ENCODE data around the gene STPG4.

Gene STPG4

GRCh38 chr2:47086054-47086471 is 69.0 kb downstream of the STPG4 start:
- no peak for DNase-seq

GRCh38 chr2:47083886-47084687 is 71.0 kb downstream of the STPG4 start:
- DNase-seq: no peak

- DNase-seq: no peak
Observed at GRCh38 chr2:47083485-47083884, 71.6 kb downstream of the STPG4 start.

- DNase-seq: no peak
Observed at GRCh38 chr2:47083005-47083404, 72.1 kb downstream of the STPG4 start.

- no peak for DNase-seq
Observed at GRCh38 chr2:47080888-47081301, 74.2 kb downstream of the STPG4 start.

- DNase-seq: no peak
Observed at GRCh38 chr2:47079515-47080412, 75.3 kb downstream of the STPG4 start.

GRCh38 chr2:47078541-47079482 is 76.3 kb downstream of the STPG4 start:
- DNase-seq: no peak

- DNase-seq: no peak
Observed at GRCh38 chr2:47077442-47078117, 77.5 kb downstream of the STPG4 start.

- DNase-seq: no peak
Observed at GRCh38 chr2:47076586-47077441, 78.3 kb downstream of the STPG4 start.

GRCh38 chr2:47076126-47076506 is 79.0 kb downstream of the STPG4 start:
- DNase-seq: no peak

GRCh38 chr2:47075361-47076125 is 79.6 kb downstream of the STPG4 start:
- DNase-seq: no peak

GRCh38 chr2:47074691-47075090 is 80.4 kb downstream of the STPG4 start:
- DNase-seq: no peak

- no peak for DNase-seq
Observed at GRCh38 chr2:47073641-47074040, 81.5 kb downstream of the STPG4 start.

GRCh38 chr2:47073217-47073616 is 81.9 kb downstream of the STPG4 start:
- DNase-seq: no peak

GRCh38 chr2:47072728-47073191 is 82.3 kb downstream of the STPG4 start:
- DNase-seq: no peak

GRCh38 chr2:47072018-47072691 is 83.0 kb downstream of the STPG4 start:
- no peak for DNase-seq

GRCh38 chr2:47070920-47071824 is 83.9 kb downstream of the STPG4 start:
- no peak for DNase-seq

GRCh38 chr2:47070155-47070919 is 84.8 kb downstream of the STPG4 start:
- no peak for DNase-seq

Data from DMS79 treated with DMSO at 0.1 percent for 48 hours (cell line).